C4-2B (cell line): ENCODE measurements around the gene HEBP1.

Experiments used
- CTCF ChIP-seq: fragments of 450-650 bp; conservative IDR thresholded peaks from 2 replicates; pipeline ENCODE4 v1.5.1; 2017; ENCODE audit warnings: mild to moderate bottlenecking
- ZFX ChIP-seq: fragments of 450-650 bp; IDR thresholded peaks from 2 replicates; pipeline ENCODE4 v1.6.1; 2017

DNA sequence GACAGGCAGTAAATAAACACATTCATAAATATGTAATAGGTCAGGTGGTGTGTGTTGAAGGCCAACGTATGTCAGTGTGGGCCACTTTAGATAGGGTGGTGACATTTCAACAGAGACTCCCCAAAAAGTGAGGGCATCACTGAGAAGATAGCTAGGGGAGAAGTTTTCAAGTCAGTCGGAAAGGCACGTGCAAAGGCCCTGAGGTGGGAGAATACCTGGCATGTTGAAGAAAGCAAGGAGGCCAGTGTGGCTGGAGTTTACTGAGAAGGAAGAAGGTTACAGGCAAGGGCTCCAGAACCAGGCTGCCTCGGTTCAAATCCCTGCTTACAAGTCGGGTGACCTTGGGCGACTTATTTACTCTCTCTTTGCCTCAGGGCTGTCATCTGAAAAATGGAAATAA is 11.0 kb upstream of the HEBP1 start:
- no peak for TF ChIP-seq CTCF
- TF ChIP-seq ZFX, result no peak
